Measurements from ENCODE around the gene PTPRA.
"Not testable (repeated sequence)": the region's sequence is repeated elsewhere in the genome, so short reads cannot be mapped to it uniquely, and the experiment has no call there.

GRCh38 chr20:3015302-3015701 is 142.0 kb downstream of the PTPRA start:
- TF ChIP-seq BHLHE40 (IDR thresholded peaks at IDR 0.05; ENCODE audit: low read depth, low read length); RCOR1 (IDR thresholded peaks at IDR 0.05; ENCODE audit: insufficient replicate concordance, low read length): not testable (repeated sequence)

Measured in IMR-90 (cell line).